ENCODE measurements around the gene LCAT.
A peak's percentile ranks its signal among the peaks of the same experiment; 100 is the strongest.

Gene LCAT

DNA sequence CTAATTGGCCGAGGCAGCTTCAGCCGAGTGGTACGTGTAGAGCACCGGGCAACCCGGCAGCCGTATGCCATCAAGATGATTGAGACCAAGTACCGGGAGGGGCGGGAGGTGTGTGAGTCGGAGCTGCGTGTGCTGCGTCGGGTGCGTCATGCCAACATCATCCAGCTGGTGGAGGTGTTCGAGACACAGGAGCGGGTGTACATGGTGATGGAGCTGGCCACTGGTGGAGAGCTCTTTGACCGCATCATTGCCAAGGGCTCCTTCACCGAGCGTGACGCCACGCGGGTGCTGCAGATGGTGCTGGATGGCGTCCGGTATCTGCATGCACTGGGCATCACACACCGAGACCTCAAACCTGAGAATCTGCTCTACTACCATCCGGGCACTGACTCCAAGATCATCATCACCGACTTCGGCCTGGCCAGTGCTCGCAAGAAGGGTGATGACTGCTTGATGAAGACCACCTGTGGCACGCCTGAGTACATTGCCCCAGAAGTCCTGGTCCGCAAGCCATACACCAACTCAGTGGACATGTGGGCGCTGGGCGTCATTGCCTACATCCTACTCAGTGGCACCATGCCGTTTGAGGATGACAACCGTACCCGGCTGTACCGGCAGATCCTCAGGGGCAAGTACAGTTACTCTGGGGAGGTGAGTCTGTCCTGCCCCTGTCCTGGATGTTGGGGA, 34.7 kb downstream of the LCAT start:
- DNase-seq, result no peak

DNA sequence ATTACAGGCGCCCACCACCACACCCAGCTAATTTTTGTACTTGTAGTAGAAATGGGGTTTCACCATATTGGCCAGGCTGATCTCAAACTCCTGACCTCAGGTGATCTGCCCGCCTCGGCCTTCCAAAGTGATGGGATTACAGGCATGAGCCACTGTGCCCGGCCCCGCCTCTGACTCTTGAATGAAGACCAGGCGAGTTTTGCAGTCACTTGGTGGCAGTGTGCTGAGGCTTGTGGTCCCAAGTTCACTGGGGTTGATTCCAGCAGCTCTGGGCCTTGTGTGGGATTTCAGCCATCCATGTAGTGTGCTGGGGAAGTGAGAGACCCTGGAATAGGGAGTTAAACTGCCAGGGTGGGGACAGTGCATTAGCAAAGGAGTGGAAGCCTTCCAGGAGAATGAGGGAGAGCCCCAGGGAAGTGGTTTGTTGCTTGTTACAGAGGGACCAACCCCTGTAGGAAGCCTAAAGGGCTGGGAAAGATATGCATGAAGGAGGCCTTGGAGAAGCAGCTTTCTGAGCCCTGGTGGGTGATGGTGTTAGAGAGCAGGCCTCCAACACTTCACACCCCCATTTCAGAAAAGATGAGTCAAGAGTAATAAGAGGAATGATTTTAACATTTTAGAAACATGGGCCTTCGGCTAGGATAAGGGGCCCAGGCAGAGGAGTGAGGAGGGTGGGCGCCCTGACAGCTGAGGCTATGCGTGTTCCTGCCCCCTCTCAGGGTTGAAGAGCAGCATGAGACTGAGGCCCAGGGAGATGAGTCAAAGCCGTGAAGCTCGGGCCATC, 36.3 kb downstream of the LCAT start:
- DNase-seq, result no peak

DNA sequence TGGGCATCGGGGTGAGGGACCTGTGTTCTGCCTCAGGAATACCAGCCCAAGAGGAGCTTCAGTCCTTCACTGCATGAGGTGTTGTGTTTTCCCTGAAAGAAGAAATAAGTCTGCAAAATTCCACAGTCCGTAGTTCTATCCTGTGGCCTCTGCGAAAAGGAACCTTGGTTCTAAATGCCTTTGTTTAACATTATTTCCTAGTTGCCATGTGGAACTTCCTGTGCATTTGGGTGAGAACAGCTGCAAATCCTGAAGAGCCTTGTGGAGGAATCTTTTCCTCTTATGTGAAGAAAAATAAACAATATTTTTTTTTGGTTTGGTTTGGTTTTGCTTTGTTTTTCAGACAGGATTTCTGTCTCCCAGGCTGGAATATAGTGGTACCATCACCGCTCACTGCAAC, 41.1 kb downstream of the LCAT start:
- DNase-seq, result no peak

DNA sequence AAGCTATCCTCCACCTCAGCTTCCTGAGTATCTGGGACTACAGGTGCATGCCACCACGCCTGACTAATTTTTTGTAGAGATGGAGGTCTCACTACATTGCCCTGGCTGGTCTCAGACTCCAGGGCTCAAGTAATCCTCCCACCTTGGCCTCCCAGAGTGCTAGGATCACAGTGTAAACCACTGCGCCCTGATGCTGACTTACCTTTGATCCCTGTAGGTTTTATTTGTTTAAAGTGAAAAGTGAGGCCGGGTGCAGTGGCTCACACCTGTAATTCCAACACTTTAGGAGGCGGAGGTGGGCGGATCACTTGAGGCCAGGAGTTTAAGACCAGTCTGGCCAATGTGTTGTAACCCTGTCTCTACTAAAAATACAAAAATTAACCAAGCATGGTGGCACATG, 42.2 kb downstream of the LCAT start:
- no peak for DNase-seq

DNA sequence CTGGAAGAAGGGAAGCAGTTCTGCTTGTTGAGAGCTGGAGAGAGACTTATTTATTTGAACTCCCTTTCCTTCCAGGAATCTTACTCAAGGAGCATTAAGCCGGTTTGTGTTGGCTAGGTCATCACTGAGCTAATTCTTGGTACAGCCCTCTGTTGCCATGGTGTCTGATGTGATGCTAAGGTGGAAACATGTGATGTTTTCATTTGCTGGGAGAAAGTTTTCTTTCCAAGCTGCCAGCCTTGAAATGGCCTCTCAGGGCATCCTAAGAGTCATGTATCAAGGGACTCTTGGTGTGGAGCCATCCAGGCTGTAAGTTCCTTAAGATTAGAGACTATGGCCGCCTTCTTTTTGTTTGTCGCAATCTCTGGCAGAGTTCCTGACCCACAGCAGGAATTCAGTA, 46.7 kb downstream of the LCAT start:
- peak; percentile 55 for DNase-seq

DNA sequence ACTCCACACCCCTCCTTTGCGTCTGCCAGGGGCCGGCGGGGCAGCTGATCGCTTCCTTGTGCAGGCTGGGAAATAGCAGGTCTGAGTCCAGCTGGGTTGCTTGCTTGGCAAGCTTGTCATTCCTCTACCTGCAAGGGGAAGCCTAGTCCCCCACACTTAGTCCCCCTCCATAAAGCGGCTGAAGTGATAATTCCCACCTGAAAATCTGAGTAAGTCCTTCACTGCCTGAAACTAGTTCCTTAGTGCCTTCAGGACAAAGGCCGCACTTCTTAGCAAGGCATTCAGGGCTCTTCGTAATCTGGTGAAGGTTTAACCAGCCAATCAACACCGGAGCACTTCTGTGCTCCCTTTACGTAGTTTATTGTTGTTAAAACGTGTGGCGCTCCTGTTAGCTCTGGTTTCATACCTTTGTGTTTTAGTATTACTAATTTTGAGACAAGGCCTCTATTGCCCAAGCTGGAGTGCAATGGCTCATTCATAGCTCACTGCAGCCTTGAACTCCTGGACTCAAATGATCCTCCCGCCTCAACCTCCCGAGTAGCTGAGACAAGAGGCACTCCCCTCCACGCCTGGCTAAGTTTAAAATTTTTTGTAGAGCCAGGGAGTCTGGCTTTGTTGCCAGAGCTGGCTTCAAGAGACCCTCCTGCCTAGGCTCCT, 50.0 kb downstream of the LCAT start:
- DNase-seq, result no peak

DNA sequence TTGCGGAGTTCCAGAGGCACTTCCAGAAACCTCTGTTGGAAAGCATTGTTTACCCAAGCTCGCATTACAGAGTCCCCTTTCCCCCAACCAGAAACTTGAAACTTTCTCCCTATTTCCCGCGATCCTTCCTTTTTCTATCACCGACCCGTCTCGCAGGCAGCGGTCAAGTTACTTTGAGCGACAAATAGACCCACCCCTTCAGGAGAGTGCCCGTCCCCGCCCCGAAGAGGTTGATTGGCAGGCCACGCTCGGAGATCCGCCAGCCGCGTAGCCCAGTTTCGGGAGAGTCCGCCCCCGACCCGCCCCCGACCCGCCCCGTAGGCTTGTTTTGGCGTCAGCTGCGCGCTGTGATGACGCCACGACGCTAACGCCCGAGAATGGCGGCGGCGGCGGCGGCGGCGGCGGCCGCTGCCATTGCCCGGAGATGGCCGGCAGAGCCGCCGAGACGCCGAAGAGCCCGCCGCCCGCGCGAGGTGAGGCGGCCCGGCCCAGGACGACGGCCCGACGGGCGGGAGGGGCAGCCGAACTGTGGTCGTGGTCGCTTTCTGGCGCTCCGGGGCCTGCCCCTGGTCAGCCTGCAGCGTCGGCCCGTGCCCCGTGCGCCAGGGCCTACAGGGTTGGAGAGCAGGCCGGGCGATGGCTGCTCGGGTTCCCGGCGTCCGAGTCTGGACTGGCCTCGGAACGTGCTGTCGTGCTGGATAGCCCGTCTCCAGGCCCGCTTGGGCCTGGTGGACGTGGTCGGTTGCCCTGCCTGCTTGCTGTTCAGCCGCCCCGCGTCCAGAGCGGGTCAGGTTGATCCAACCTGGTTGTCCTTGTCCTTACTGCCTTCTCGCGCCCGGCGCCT, 50.8 kb downstream of the LCAT start, which contains the start of gene PSKH1:
PSKH1 (plus strand) TSS at position 356 of the 844 bp plus-strand sequence. CDS start 15,496 bp downstream, outside the sequence.
- DNase-seq, result peak; percentile 98

DNA sequence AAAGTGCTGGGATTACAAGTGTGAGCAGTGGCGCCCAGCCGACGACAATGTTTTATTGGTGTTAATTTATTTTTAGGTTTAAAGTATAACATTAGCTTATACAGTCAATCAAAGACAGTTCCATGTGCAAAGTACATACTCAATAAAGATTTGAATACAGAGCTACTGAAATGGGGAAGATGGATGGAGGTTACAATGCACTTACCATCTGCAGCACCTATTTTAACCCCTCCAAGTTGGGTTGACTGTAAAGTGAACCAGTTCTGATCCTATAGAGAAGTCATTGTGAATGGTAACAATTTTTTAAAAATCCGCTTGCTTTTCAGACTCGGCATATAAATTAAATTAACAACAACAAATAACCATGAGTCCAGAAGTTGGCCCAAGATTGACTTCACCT, 51.5 kb downstream of the LCAT start:
- DNase-seq, result no peak

All from eye (tissue), 1 donor.